ENCODE data around the gene PERCC1. TPM values are rescaled to one million over a fixed set of nuclear protein-coding genes. Genes with fewer than 3 reads are reported as not detected.
"Not testable (repeated sequence)": the region's sequence is repeated elsewhere in the genome, so short reads cannot be mapped to it uniquely, and the experiment has no call there.

Gene PERCC1
- total and polyA plus RNA-seq, 5 donors from 2014 or later: not detected

DNA sequence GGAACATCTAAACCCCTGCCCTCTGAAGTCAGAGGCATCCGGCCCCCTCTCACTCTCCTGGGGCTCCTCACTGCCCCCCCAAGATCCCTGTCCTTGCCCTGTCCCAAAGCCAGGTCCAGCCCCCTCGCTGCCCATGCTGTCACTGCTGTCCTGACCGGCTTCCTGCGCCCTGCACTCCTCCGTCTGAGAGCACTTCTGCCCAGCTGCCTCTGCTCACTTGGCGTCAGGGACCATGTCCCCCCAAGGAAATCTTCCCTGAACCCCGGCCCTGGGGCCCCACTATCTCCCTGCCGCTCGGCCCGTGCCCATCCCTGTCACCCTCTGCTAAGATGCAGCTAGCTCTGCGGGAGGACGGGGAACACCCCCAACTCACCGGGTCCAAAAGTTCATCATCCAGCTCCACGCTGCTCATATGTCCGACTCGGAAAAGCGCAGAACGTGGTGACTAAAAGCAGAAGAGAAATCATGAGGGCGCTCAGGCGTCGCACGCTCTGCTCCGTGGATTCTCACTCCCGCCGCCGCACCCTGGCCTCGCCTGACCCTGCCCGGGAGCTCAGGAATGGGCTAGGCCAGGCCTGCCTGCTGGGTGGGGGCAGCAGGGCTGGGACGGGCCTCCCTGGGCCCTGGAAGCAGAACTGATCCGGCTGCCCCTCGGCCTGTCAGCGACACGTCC, 34.2 kb downstream of the PERCC1 start:
- no peaks in the 10 kb centered on the region for H3K27me3 ChIP-seq (ENCODE audit: control insufficient read depth, insufficient read depth, low read length)
- ATAC-seq (ENCODE audit: low read depth in 2 of 2): no peak
- no peak overlapping the region for H3K27ac ChIP-seq (ENCODE audit: insufficient read depth, low read length, poor library complexity, severe bottlenecking)
- no peak for DNase-seq
- no peak overlapping the region for H3K4me3 ChIP-seq (ENCODE audit: low read depth, low read length)
- peaks cover 6% of the 10 kb centered on the region for H3K36me3 ChIP-seq (ENCODE audit: control insufficient read depth, insufficient read depth, low read length)
- no peak overlapping the region for H3K4me3 Mint-ChIP-seq
- H3K4me1 ChIP-seq (ENCODE audit: control insufficient read depth, insufficient read depth, low read length, poor library complexity, severe bottlenecking): no peaks in the 10 kb centered on the region
- peaks cover 0 to 20% (median 4%) of the 10 kb centered on the region in 4 donors for H3K4me1 Mint-ChIP-seq
- H3K9me3 ChIP-seq (ENCODE audit: control insufficient read depth in 2 of 2, low read length in 2 of 2): no peaks in the 10 kb centered on the region
- H3K9me3 Mint-ChIP-seq: no peaks in the 10 kb centered on the region
- H3K27me3 Mint-ChIP-seq: no peaks in the 10 kb centered on the region
- H3K27ac Mint-ChIP-seq: no peak overlapping the region
- peaks cover 4% of the 10 kb centered on the region for H3K36me3 Mint-ChIP-seq

DNA sequence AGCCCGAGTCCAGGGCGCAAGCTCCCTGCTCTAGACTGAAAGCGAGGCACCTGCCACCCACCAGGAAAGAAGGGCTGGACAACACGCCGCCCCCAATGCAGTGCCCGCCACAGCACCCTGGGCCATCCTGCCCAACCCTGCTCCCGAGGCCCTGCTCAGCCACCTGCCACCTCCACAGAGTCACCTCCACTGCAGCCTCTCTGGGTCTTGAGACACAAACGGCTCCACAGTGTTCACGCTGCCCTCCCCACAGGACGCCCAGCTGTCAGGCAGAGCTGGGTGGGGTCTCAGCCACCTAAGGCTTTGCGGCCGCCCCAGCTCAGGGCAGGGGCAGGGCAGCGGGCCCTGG, 34.7 kb downstream of the PERCC1 start:
- no peak overlapping the region for H3K27ac ChIP-seq (ENCODE audit: insufficient read depth, low read length, poor library complexity, severe bottlenecking)
- no peak for DNase-seq
- no peak for ATAC-seq (ENCODE audit: low read depth in 2 of 2)
- H3K36me3 ChIP-seq (ENCODE audit: control insufficient read depth, insufficient read depth, low read length): peaks cover 6% of the 10 kb centered on the region
- no peaks in the 10 kb centered on the region for H3K9me3 ChIP-seq (ENCODE audit: control insufficient read depth in 2 of 2, low read length in 2 of 2)
- H3K4me1 Mint-ChIP-seq: peaks cover 0 to 23% (median 4%) of the 10 kb centered on the region in 4 donors
- no peak overlapping the region for H3K27ac Mint-ChIP-seq
- H3K27me3 Mint-ChIP-seq: no peaks in the 10 kb centered on the region
- peaks cover 4% of the 10 kb centered on the region for H3K36me3 Mint-ChIP-seq
- no peaks in the 10 kb centered on the region for H3K4me1 ChIP-seq (ENCODE audit: control insufficient read depth, insufficient read depth, low read length, poor library complexity, severe bottlenecking)
- H3K9me3 Mint-ChIP-seq: no peaks in the 10 kb centered on the region
- no peak overlapping the region for H3K4me3 ChIP-seq (ENCODE audit: low read depth, low read length)
- H3K27me3 ChIP-seq (ENCODE audit: control insufficient read depth, insufficient read depth, low read length): no peaks in the 10 kb centered on the region
- H3K4me3 Mint-ChIP-seq: no peak overlapping the region

DNA sequence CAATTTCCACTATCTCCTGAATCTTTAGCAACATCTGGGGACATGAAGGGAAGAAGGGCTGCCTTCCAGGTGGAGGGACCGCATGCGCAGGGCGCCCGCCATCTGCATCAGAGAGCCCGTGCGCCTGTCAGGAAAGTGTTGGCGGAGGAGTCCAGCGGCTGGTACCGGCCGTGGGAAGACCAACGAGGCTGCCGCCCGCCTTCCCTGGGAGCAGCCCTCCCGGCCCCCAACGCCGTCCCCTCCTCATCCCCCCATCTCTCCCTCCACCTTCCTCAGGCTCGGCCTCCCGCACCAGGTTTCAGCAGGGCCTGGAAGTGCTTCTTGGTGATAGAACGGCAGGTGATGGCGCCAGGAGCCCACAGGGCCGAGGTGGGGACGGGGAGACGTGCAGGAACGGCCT, 35.2 kb downstream of the PERCC1 start:
- Mint-ChIP-seq H3K4me1 (peaks cover 0 to 28% (median 4%) of the 10 kb centered on the region in 4 donors), H3K9me3 (no peaks in the 10 kb centered on the region), H3K27me3 (no peaks in the 10 kb centered on the region), H3K27ac (no peak overlapping the region), H3K4me3 (no peak overlapping the region), H3K36me3 (peaks cover 4% of the 10 kb centered on the region)
- Histone ChIP-seq H3K4me3 (ENCODE audit: low read depth, low read length) (no peak overlapping the region), H3K27ac (ENCODE audit: insufficient read depth, low read length, poor library complexity, severe bottlenecking) (no peak overlapping the region), H3K4me1 (ENCODE audit: control insufficient read depth, insufficient read depth, low read length, poor library complexity, severe bottlenecking) (no peaks in the 10 kb centered on the region), H3K9me3 (ENCODE audit: control insufficient read depth in 2 of 2, low read length in 2 of 2) (no peaks in the 10 kb centered on the region), H3K27me3 (ENCODE audit: control insufficient read depth, insufficient read depth, low read length) (no peaks in the 10 kb centered on the region), H3K36me3 (ENCODE audit: control insufficient read depth, insufficient read depth, low read length) (peaks cover 6% of the 10 kb centered on the region)
- ATAC-seq (ENCODE audit: low read depth in 2 of 2) (no peak), DNase-seq (no peak)

DNA sequence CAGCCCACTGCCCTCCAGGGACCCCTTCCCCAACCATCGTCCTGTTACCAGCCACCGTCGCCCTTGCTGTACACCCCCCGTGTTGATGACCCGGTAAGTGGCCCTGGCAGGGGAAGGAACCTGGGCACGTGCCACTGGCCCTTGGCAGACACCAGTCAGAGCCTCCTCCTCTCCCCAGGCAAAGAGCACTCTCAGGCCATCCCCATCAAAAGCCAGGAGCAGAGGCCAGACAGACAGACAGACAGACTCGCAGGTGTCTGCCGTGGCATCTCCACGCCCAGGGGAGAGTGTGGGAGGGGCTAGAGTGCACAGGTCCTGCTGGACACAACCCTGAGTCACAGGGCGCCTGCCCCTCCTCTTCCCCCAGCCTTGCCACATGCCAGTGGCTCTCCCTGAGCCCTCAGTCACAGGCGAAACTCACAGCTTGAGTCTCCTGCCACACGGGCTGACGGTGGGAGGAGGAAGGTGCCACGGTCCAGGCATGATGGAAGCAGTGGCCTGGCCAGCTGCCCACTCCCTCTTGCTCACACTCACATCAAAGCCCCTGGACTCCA, 36.2 kb downstream of the PERCC1 start:
- DNase-seq: no peak
- Mint-ChIP-seq H3K9me3 (no peaks in the 10 kb centered on the region), H3K36me3 (peaks cover 4% of the 10 kb centered on the region), H3K4me1 (peaks cover 0 to 38% (median 9%) of the 10 kb centered on the region in 4 donors), H3K4me3 (no peak overlapping the region), H3K27me3 (no peaks in the 10 kb centered on the region), H3K27ac (no peak overlapping the region)
- no peaks in the 10 kb centered on the region for H3K4me1 ChIP-seq (ENCODE audit: control insufficient read depth, insufficient read depth, low read length, poor library complexity, severe bottlenecking)
- H3K36me3 ChIP-seq (ENCODE audit: control insufficient read depth, insufficient read depth, low read length): peaks cover 6% of the 10 kb centered on the region
- H3K27me3 ChIP-seq (ENCODE audit: control insufficient read depth, insufficient read depth, low read length): no peaks in the 10 kb centered on the region
- H3K4me3 ChIP-seq (ENCODE audit: low read depth, low read length): no peak overlapping the region
- no peak for ATAC-seq (ENCODE audit: low read depth in 2 of 2)
- H3K9me3 ChIP-seq (ENCODE audit: control insufficient read depth in 2 of 2, low read length in 2 of 2): no peaks in the 10 kb centered on the region
- no peak overlapping the region for H3K27ac ChIP-seq (ENCODE audit: insufficient read depth, low read length, poor library complexity, severe bottlenecking)

DNA sequence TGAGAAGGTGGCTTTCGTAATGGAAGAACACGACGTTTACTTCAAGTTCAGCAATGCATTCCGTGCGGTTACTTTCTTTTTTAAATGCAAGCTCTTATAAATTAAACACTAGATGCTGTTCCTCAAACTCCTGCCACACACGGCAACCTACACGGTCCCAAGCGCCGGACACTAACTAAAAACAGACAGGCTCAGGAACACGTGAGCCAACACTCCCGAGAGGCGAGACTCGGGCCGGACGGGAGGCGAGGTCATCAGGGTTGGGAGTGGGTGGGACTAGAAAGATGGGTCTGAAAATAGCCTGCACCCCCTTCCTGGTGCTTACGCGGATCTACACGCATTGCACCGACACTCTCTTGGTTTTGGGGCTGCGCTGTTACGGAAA, 37.5 kb downstream of the PERCC1 start:
- H3K27me3 Mint-ChIP-seq: no peaks in the 10 kb centered on the region

DNA sequence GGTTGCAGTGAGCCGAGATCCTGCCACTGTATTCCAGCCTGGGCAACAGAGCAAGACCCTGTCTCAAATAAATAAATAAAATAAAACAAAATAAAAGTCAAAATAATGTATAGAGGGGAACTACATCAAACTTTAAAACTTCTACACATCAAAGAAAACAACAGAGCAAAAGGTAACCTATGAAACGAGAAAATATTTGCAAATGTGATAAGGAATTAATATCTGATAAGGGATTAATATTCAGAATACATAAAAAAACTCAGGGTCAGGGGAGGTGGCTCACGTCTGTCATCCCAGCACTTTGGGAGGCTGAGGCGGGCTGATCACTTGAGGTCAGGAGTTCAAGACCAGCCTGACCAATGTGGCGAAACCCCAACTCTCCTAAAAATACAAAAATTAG, 38.3 kb downstream of the PERCC1 start:
- not testable (repeated sequence) for H3K4me1 ChIP-seq (ENCODE audit: control insufficient read depth, insufficient read depth, low read length, poor library complexity, severe bottlenecking); H3K27me3 Mint-ChIP-seq; DNase-seq; H3K27ac Mint-ChIP-seq; H3K9me3 Mint-ChIP-seq; H3K27ac ChIP-seq (ENCODE audit: insufficient read depth, low read length, poor library complexity, severe bottlenecking); H3K4me3 ChIP-seq (ENCODE audit: low read depth, low read length); H3K27me3 ChIP-seq (ENCODE audit: control insufficient read depth, insufficient read depth, low read length); H3K4me3 Mint-ChIP-seq; ATAC-seq (ENCODE audit: low read depth in 2 of 2); H3K36me3 ChIP-seq (ENCODE audit: control insufficient read depth, insufficient read depth, low read length); H3K9me3 ChIP-seq (ENCODE audit: control insufficient read depth in 2 of 2, low read length in 2 of 2); H3K36me3 Mint-ChIP-seq
- peaks cover 0 to 55% (median 17%) of the 10 kb centered on the region in 4 donors for H3K4me1 Mint-ChIP-seq

More for the DNA sequence above, 37.5 kb downstream of the PERCC1 start:
- peaks cover 6% of the 10 kb centered on the region for H3K36me3 ChIP-seq (ENCODE audit: control insufficient read depth, insufficient read depth, low read length)
- DNase-seq (no peak), ATAC-seq (ENCODE audit: low read depth in 2 of 2) (no peak)
- H3K9me3 Mint-ChIP-seq: no peaks in the 10 kb centered on the region
- no peak overlapping the region for H3K4me3 ChIP-seq (ENCODE audit: low read depth, low read length)
- no peaks in the 10 kb centered on the region for H3K4me1 ChIP-seq (ENCODE audit: control insufficient read depth, insufficient read depth, low read length, poor library complexity, severe bottlenecking)
- H3K27ac Mint-ChIP-seq: peak overlapping the region in 1 of 3 donors; percentile 48
- no peak overlapping the region for H3K27ac ChIP-seq (ENCODE audit: insufficient read depth, low read length, poor library complexity, severe bottlenecking)
- H3K36me3 Mint-ChIP-seq: peaks cover 7% of the 10 kb centered on the region
- no peaks in the 10 kb centered on the region for H3K9me3 ChIP-seq (ENCODE audit: control insufficient read depth in 2 of 2, low read length in 2 of 2)
- peaks cover 0 to 49% (median 17%) of the 10 kb centered on the region in 4 donors for H3K4me1 Mint-ChIP-seq
- no peaks in the 10 kb centered on the region for H3K27me3 ChIP-seq (ENCODE audit: control insufficient read depth, insufficient read depth, low read length)
- H3K4me3 Mint-ChIP-seq: no peak overlapping the region

DNA sequence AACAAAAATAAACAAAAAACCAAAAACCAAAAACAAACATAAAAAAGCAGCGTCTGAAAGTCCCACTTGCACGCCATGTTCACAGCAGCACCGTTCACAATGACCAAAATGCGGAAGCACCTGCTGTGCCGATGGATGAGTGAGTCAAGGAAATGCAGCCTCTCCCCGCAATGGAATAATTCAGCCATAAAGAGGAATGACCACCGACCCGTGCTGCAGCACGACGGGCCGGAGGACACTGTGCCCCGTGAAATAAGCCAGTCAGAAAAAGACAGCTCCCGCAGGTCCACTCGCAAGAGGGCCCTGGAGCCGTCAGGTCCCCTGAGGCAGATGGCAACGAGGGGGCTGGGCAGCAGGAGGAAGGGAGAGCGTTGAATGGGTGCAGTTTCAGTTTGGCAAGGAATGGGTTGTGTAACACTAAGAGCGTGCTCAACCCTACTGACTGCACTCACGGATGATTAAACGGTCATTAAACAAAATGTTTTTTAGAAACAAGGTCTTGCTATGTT, 38.9 kb downstream of the PERCC1 start:
- DNase-seq (no peak), ATAC-seq (ENCODE audit: low read depth in 2 of 2) (no peak)
- H3K4me3 ChIP-seq (ENCODE audit: low read depth, low read length): no peak overlapping the region
- peaks cover 12% of the 10 kb centered on the region for H3K4me1 ChIP-seq (ENCODE audit: control insufficient read depth, insufficient read depth, low read length, poor library complexity, severe bottlenecking)
- no peaks in the 10 kb centered on the region for H3K9me3 Mint-ChIP-seq
- no peaks in the 10 kb centered on the region for H3K27me3 ChIP-seq (ENCODE audit: control insufficient read depth, insufficient read depth, low read length)
- no peak overlapping the region for H3K27ac ChIP-seq (ENCODE audit: insufficient read depth, low read length, poor library complexity, severe bottlenecking)
- H3K4me1 Mint-ChIP-seq: peaks cover 0 to 57% (median 17%) of the 10 kb centered on the region in 4 donors
- no peaks in the 10 kb centered on the region for H3K27me3 Mint-ChIP-seq
- peaks cover 3% of the 10 kb centered on the region for H3K36me3 Mint-ChIP-seq
- H3K36me3 ChIP-seq (ENCODE audit: control insufficient read depth, insufficient read depth, low read length): no peaks in the 10 kb centered on the region
- peak overlapping the region in 2 of 3 donors; percentile 71 to 81 for H3K27ac Mint-ChIP-seq
- H3K4me3 Mint-ChIP-seq: no peak overlapping the region
- H3K9me3 ChIP-seq (ENCODE audit: control insufficient read depth in 2 of 2, low read length in 2 of 2): no peaks in the 10 kb centered on the region
